Liver (tissue), 3 donors: ENCODE results near the gene UBE2V1.
"Not testable (repeated sequence)": the region's sequence is repeated elsewhere in the genome, so short reads cannot be mapped to it uniquely, and the experiment has no call there.

Experiments
- CTCF ChIP-seq: fragments of 150-350 bp; IDR thresholded peaks from 2 replicates; pipeline ENCODE4 v1.5.1; 2017; ENCODE audit warnings: improper control_type of control experiment, low read depth, low read length; ENCODE audit not compliant: missing input control
- FOXA1 ChIP-seq: IDR thresholded peaks from 2 replicates; pipeline ENCODE4 v1.6.1; 2016; ENCODE audit warnings: antibody characterized with exemption
- JUND ChIP-seq, 2 donors: IDR thresholded peaks; 2 replicates each; pipeline ENCODE4 v1.6.1; 2016; ENCODE audit warnings: antibody characterized with exemption in 2 of 2
- MAX ChIP-seq: IDR thresholded peaks from 2 replicates; pipeline ENCODE4 v1.6.1; 2016; ENCODE audit warnings: antibody characterized with exemption
- RAD21 ChIP-seq, 2 donors: IDR thresholded peaks; 2 replicates each; pipeline ENCODE4 v1.6.1; 2016; ENCODE audit warnings: antibody characterized with exemption in 2 of 2, mild to moderate bottlenecking in 2 of 2
- REST ChIP-seq: IDR thresholded peaks from 2 replicates; pipeline ENCODE4 v1.6.1; 2016; ENCODE audit warnings: antibody characterized with exemption, mild to moderate bottlenecking
- RXRA ChIP-seq, 2 donors: IDR thresholded peaks; 2 replicates each; pipeline ENCODE4 v1.6.1; 2017 to 2018; ENCODE audit warnings: antibody characterized with exemption in 2 of 2, mild to moderate bottlenecking in 1 of 2
- SP1 ChIP-seq: IDR thresholded peaks from 2 replicates; pipeline ENCODE4 v1.6.1; 2018; ENCODE audit warnings: antibody characterized with exemption, mild to moderate bottlenecking
- TAF1 ChIP-seq: conservative IDR thresholded peaks from 2 replicates; pipeline ENCODE4 v1.6.1; 2016; ENCODE audit warnings: antibody characterized with exemption, mild to moderate bottlenecking
- YY1 ChIP-seq: IDR thresholded peaks from 2 replicates; pipeline ENCODE4 v1.6.1; 2016; ENCODE audit warnings: antibody characterized with exemption, mild to moderate bottlenecking
- ZBTB33 ChIP-seq: IDR thresholded peaks from 2 replicates; pipeline ENCODE4 v1.6.1; 2016; ENCODE audit warnings: antibody characterized with exemption
- TF ChIP-seq, protein P1 (sequence below): IDR thresholded peaks from 2 replicates; pipeline ENCODE4 v1.6.1; 2016; ENCODE audit warnings: antibody characterized with exemption
- donor health status: healthy.
- donor health status: healthy.

DNA sequence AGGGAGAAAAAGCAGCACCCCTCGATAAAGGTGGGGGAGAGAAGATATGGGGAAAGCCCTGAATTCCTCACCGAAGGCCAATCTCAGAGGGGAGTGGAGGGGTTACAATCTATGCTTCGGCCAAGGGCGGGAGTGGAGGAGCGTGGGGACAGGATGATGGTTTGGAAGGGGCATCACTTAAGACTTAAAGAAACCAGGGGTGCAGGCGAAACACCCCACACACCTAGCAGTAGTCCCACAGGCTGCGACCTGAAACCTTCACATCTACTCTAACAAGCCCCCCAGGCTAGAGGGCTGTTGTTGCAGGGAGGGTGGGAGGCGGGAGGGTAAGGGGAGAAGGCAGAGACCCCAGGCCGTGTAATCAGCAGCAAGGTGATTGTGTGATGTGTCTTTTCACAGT is 30.9 kb downstream of the UBE2V1 start:
- TF ChIP-seq CTCF; RAD21 (IDR thresholded peaks at IDR 0.05); FOXA1; SP1; REST; ZBTB33; YY1; JUND (IDR thresholded peaks at IDR 0.05); RXRA (IDR thresholded peaks at IDR 0.05); MAX; TAF1: not testable (repeated sequence)
- TF ChIP-seq, protein P1, sequence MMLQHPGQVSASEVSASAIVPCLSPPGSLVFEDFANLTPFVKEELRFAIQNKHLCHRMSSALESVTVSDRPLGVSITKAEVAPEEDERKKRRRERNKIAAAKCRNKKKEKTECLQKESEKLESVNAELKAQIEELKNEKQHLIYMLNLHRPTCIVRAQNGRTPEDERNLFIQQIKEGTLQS, result not testable (repeated sequence)
